Prostate gland (tissue), 2 donors: Measurements from ENCODE around the gene TTLL13.

Source experiments
- CTCF ChIP-seq, 4 experiments: fragments of 200-600 bp in 2 of 4; fragments of 450-650 bp in 2 of 4; sonication (generic) in 2 of 4; IDR thresholded peaks; 1 replicate in 3 of 4; 2 replicates in 1 of 4; pipeline ENCODE4 v1.5.1; 2016 to 2019; ENCODE audit warnings: antibody characterized with exemption in 4 of 4, mild to moderate bottlenecking in 2 of 4, moderate library complexity in 2 of 4
- POLR2A ChIP-seq: fragments of 450-650 bp; IDR thresholded peaks from one replicate; pipeline ENCODE4 v1.6.1; 2016; ENCODE audit warnings: antibody characterized with exemption, mild to moderate bottlenecking
- POLR2AphosphoS5 ChIP-seq: sonication (generic); formaldehyde crosslinking; IDR thresholded peaks from one replicate; pipeline ENCODE4 v1.6.1; 2017; ENCODE audit warnings: antibody characterized with exemption

- TF ChIP-seq CTCF (IDR thresholded peaks at IDR 0.05) (peak in 1 of 4 experiments; percentile 3), POLR2A (peak; percentile 59), POLR2AphosphoS5 (no peak)
Measured at GRCh38 chr15:90234096-90234988, 15.0 kb upstream of the TTLL13 start, which contains the start of gene GDPGP1.
